Loucy (cell line): ENCODE data around the gene CKLF.

Experiments
- H2AFZ ChIP-seq: fragments of 200-600 bp; sonication (generic); 2 replicates; pipeline ENCODE4 v1.6.0; 2016; ENCODE audit warnings: antibody characterized with exemption, mild to moderate bottlenecking, low read length, moderate library complexity
- H3F3A ChIP-seq: fragments of 200-600 bp; 2 replicates; pipeline ENCODE4 v1.6.0; 2016; ENCODE audit warnings: antibody characterized with exemption, low read depth, mild to moderate bottlenecking
- H3K27me3 ChIP-seq: fragments of 200-600 bp; sonication (generic); 2 replicates; pipeline ENCODE4 v1.6.1; 2014; ENCODE audit warnings: low read length, mild to moderate bottlenecking; ENCODE audit not compliant: insufficient read depth, poor library complexity, severe bottlenecking
- H3K36me3 ChIP-seq: fragments of 200-600 bp; sonication (generic); 2 replicates; pipeline ENCODE4 v1.6.1; 2016; ENCODE audit warnings: low read length; ENCODE audit not compliant: insufficient read depth
- H3K4me1 ChIP-seq: fragments of 200-600 bp; sonication (generic); 2 replicates; pipeline ENCODE4 v1.5.1; 2014; ENCODE audit warnings: low read length, mild to moderate bottlenecking; ENCODE audit not compliant: insufficient read depth, poor library complexity, severe bottlenecking
- H3K4me2 ChIP-seq: fragments of 200-600 bp; sonication (generic); 2 replicates; pipeline ENCODE4 v1.6.0; 2014; ENCODE audit warnings: antibody characterized with exemption, low read length, low read depth, mild to moderate bottlenecking; ENCODE audit not compliant: poor library complexity, severe bottlenecking
- H3K4me3 ChIP-seq: fragments of 200-600 bp; sonication (generic); 2 replicates; pipeline ENCODE4 v1.5.1; 2014; ENCODE audit warnings: low read length, mild to moderate bottlenecking, mixed read lengths; ENCODE audit not compliant: poor library complexity, severe bottlenecking
- H3K79me2 ChIP-seq: fragments of 200-600 bp; sonication (generic); 2 replicates; pipeline ENCODE4 v1.6.1; 2014; ENCODE audit warnings: low read length; ENCODE audit not compliant: insufficient read depth
- H3K9ac ChIP-seq: fragments of 200-600 bp; sonication (generic); 2 replicates; pipeline ENCODE4 v1.6.0; 2014; ENCODE audit warnings: mild to moderate bottlenecking, low read depth, low read length, moderate library complexity; ENCODE audit not compliant: poor library complexity, severe bottlenecking
- H3K9me2 ChIP-seq: fragments of 200-600 bp; sonication (generic); replicated peaks from 2 replicates; pipeline ENCODE4 v1.6.1; 2016; ENCODE audit warnings: low read depth, low read length, mixed read lengths
- H3K9me3 ChIP-seq: fragments of 200-600 bp; sonication (generic); 2 replicates; pipeline ENCODE4 v1.6.1; 2014; ENCODE audit warnings: mild to moderate bottlenecking, antibody characterized with exemption, low read length, low read depth; ENCODE audit not compliant: insufficient read depth
- H4K20me1 ChIP-seq: fragments of 200-600 bp; sonication (generic); 2 replicates; pipeline ENCODE4 v1.6.0; 2014; ENCODE audit warnings: antibody characterized with exemption, low read length, mild to moderate bottlenecking; ENCODE audit not compliant: insufficient read depth, poor library complexity, severe bottlenecking
- EZH2phosphoT487 ChIP-seq: fragments of 200-600 bp; IDR thresholded peaks from 2 replicates; pipeline ENCODE4 v1.6.1; 2018; ENCODE audit warnings: antibody characterized with exemption, mild to moderate bottlenecking, moderate library complexity, borderline replicate concordance
- TF ChIP-seq, protein P1 (sequence below): fragments of 200-600 bp; sonication (generic); conservative IDR thresholded peaks from 2 replicates; pipeline ENCODE4 v1.5.1; 2014; ENCODE audit warnings: mild to moderate bottlenecking, antibody characterized with exemption, low read length

Gene CKLF

DNA sequence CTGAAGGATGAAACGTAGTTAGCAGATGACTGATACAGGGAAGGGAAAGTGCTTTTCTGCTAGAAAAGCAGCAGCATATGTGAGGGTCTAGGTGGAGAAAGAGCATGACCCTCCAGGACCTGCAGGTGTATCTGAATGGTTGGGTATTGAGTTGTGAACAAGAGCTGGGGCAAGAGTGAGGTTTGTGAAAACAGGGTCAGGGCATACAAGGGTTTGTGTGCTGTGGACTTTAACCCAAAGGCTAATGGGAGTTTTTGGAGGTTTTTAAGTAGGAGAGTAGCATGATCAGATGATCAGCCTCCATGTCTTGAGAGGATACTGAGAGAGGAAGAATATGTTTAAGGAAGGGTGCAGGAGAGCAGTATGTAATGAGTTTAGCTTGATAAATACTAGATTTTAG lies 7.7 kb downstream of the CKLF start:
- H3K36me3 ChIP-seq: peaks cover 21% of the 10 kb centered on the region; the same call in 1 of the 2 replicates
- no peaks in the 10 kb centered on the region for H3K9me2 ChIP-seq
- H3K4me2 ChIP-seq: peak overlapping the region; percentile 98
- no peaks in the 10 kb centered on the region; the same call in 1 of the 2 replicates for H3F3A ChIP-seq
- H3K27me3 ChIP-seq: no peaks in the 10 kb centered on the region
- peaks cover 82% of the 10 kb centered on the region for H4K20me1 ChIP-seq
- no peaks in the 10 kb centered on the region for H3K9me3 ChIP-seq
- H3K79me2 ChIP-seq: peaks cover 99% of the 10 kb centered on the region
- peaks cover 87% of the 10 kb centered on the region for H3K4me1 ChIP-seq
- peak overlapping the region; percentile 33 for H3K9ac ChIP-seq
- no peak overlapping the region for H2AFZ ChIP-seq
- H3K4me3 ChIP-seq: peak overlapping the region; percentile 45
- no peak for TF ChIP-seq EZH2phosphoT487
- TF ChIP-seq, protein P1, sequence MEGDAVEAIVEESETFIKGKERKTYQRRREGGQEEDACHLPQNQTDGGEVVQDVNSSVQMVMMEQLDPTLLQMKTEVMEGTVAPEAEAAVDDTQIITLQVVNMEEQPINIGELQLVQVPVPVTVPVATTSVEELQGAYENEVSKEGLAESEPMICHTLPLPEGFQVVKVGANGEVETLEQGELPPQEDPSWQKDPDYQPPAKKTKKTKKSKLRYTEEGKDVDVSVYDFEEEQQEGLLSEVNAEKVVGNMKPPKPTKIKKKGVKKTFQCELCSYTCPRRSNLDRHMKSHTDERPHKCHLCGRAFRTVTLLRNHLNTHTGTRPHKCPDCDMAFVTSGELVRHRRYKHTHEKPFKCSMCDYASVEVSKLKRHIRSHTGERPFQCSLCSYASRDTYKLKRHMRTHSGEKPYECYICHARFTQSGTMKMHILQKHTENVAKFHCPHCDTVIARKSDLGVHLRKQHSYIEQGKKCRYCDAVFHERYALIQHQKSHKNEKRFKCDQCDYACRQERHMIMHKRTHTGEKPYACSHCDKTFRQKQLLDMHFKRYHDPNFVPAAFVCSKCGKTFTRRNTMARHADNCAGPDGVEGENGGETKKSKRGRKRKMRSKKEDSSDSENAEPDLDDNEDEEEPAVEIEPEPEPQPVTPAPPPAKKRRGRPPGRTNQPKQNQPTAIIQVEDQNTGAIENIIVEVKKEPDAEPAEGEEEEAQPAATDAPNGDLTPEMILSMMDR: no peak

DNA sequence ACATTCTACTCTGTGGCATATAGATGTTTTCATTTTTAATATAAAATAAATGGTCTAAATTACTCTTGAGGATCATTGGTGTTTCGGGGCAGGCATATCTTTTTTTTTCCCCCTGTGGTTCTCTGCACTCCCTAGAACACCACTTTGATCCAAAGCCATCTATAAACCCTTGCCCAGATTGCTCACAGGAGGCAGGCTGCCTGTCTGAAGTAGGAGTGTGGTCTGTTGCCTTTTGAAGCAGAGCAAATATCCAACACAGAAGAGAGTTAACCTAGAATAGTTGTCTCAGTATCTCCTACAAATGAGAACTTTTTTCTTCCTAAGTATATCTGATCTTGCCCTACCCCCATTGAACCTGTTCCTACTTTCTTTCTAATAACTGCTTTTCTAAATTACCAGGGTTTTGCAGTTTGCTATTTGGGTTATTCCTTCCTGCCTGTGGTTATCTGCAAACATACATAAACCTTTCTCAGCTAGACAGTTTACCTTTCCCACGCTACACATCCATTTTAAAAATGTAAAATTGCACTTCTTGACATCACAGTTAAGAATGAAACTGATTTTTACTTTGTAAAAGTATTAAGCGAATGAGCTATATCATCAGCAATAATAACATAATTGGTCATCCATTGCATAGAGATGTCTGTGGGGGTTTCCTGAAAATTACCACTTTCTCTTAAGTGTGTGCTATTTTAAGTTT lies 9.2 kb downstream of the CKLF start:
- no peaks in the 10 kb centered on the region for H3K9me3 ChIP-seq
- H3F3A ChIP-seq: no peaks in the 10 kb centered on the region; the same call in 1 of the 2 replicates
- no peaks in the 10 kb centered on the region for H3K9me2 ChIP-seq
- peaks cover 75% of the 10 kb centered on the region for H4K20me1 ChIP-seq
- peak overlapping the region; percentile 33 for H3K9ac ChIP-seq
- H2AFZ ChIP-seq: no peak overlapping the region
- H3K4me3 ChIP-seq: peak overlapping the region; percentile 45
- H3K36me3 ChIP-seq: peaks cover 34% of the 10 kb centered on the region; the same call in 1 of the 2 replicates
- TF ChIP-seq, protein P1: no peak
- no peak for TF ChIP-seq EZH2phosphoT487
- peaks cover 94% of the 10 kb centered on the region for H3K79me2 ChIP-seq
- peak overlapping the region; percentile 98 for H3K4me2 ChIP-seq
- H3K27me3 ChIP-seq: no peaks in the 10 kb centered on the region
- peaks cover 73% of the 10 kb centered on the region for H3K4me1 ChIP-seq

DNA sequence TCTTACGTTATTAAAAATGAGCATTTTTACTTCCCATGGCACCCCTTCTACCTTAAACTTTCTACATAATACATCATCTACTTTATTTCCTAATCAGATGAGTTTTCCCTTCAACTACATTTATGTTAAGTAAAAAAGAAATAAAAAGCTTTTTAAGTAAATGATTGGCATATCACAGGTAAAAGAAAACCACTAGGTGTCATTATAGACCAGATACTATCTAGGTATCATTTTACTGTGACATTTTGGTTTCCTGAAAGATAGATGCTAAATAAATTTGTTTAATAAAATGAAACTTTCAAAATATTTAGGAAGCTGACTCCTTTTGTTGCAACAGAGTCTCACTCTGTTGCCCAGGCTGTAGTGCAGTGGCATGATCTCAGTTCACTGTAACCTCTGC lies 10.0 kb downstream of the CKLF start:
- H3K27me3 ChIP-seq: no peaks in the 10 kb centered on the region
- peak overlapping the region; percentile 45 for H3K4me3 ChIP-seq
- H3K9me3 ChIP-seq: no peaks in the 10 kb centered on the region
- H3K79me2 ChIP-seq: peaks cover 89% of the 10 kb centered on the region
- no peaks in the 10 kb centered on the region; the same call in 1 of the 2 replicates for H3F3A ChIP-seq
- no peaks in the 10 kb centered on the region for H3K9me2 ChIP-seq
- H4K20me1 ChIP-seq: peaks cover 68% of the 10 kb centered on the region
- no peak overlapping the region for H2AFZ ChIP-seq
- TF ChIP-seq, protein P1: peak; percentile 42
- no peak for TF ChIP-seq EZH2phosphoT487
- peaks cover 67% of the 10 kb centered on the region for H3K4me1 ChIP-seq
- peak overlapping the region; percentile 11 for H3K9ac ChIP-seq
- peaks cover 40% of the 10 kb centered on the region for H3K36me3 ChIP-seq
- H3K4me2 ChIP-seq: peak overlapping the region; percentile 98
